ENCODE measurements around the gene SLC5A2.
"Not testable (repeated sequence)": the region's sequence is repeated elsewhere in the genome, so short reads cannot be mapped to it uniquely, and the experiment has no call there.

SLC5A2 gene

DNA sequence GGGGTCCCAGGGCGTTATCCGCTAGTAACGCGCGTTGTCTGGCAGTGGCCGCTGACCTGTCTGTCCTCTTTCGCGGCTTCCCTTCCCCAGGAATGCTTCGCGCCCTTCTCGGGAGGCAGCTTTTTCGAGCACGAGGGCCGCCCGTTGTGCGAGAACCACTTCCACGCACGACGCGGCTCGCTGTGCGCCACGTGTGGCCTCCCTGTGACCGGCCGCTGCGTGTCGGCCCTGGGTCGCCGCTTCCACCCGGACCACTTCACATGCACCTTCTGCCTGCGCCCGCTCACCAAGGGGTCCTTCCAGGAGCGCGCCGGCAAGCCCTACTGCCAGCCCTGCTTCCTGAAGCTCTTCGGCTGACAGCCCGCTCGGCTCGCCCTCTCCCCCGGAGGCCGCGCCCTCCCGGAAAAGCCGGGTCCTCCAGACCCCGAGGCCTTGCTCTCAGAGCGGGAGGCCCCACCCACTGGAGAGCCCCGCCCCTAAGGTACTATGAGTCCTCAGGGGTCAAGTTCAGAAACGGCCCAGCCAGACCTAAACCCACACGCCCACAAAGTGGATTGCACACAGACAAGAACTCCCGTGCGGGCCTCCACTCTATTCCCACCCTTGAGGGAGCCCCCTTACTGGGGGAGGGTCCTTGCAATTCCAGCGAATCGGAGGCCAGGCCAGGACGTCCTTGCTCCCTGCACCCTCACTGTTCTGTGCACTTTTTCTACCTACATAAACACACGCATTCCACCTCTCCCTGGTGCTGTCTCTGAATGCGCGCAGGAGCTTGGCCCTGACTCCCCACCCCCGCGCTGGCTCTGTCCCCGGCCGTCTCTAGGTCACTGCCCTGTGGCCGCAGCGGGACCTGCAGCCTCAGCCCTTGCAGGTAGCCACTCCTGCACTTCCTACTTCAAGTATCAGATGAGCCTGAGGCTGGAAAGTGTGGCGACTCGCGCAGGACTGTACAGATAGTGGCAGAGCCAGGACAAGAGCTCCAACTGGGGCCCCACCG lies 5.4 kb upstream of the SLC5A2 start:
- DNase-seq, result peak; percentile 80

DNA sequence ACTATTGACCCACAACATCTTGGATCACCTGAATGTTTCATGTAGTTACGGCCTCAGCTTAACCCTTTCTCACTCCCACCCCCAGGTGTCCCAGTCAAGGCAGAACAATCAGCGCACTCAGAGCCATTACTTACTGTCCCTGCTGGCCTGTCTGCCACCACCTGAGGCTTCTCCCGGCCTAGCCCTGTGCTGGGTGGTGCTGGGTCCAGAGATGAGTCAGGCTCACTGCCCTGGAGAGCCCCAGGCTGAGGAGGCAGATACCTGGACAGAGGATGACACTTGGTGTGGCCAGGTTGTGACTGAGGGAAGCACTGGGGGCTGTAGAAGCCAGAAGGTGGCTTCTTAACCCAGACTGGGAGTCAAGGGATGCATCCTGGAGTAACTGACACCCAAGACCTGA lies 4.0 kb upstream of the SLC5A2 start:
- no peak for DNase-seq

DNA sequence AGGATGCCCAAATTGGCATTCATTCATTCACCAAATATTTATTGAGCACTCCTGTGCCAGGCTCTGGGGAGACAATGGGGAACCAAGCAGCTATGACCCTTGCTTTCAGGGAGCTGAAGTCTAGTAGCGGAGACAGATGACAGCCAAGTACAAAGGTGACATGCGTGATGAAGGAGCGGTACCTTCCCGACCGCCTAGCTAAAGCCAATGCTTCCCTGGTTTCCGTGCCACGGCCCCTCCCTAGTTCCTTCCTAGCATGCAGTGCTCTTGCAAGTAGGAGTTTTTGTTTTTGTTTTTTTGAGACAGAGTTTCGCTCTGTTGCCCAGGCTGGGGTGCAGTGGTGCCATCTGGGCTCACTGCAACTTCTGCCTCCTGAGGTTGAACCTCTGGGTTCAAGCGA lies 3.2 kb upstream of the SLC5A2 start:
- DNase-seq, result no peak

DNA sequence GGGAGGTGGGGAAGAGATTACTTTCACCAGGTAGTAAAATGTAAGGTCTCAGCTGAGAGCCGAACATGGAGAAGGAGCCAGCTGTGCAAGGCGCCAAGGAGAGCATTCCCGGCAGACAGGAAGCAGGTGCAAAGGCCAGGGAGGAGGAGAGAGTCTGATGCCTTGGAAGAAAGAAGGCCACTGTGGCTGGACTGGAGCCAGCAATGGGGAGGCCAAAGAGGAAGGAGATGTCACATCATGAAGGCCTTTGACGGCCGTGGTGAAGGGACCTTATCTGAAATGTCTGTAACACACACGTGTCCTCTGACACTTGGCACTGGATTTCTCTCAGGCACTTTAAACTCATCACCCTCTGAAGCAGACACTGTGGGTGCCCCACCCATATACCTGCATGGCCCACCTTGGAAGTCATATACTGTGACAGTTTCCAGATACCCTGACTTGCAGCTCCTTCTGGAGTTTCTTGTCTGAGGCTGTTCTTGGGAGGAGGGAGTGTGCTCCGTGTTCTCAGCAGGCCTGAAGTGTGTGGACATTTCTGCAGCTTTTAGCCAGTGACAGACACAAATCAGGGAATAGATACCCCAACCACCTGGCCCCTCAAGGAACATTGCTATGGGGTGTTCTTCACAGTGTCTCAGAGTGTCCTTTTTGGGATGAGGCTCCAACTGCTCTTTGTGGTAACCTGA lies 1.9 kb upstream of the SLC5A2 start:
- peak; percentile 65 for DNase-seq

DNA sequence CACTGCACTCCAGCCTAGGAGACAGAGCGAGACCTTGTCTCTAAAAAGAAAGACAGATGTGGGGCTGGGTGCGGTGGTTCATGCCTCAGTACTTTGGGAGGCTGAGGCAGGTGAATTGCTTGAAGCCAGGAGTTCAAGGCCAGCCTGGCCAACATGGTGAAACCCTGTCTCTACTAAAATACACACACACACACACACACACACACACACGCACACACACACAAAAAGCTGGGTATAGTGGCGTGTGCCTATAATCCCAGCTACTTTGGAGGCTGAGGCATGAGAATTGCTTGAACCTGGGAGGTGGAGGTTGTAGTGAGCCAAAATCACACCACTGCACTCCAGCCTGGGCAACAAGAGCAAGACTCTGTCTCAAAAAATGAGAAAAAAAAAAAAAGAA lies 1.1 kb downstream of the SLC5A2 start:
- DNase-seq, result not testable (repeated sequence)

DNA sequence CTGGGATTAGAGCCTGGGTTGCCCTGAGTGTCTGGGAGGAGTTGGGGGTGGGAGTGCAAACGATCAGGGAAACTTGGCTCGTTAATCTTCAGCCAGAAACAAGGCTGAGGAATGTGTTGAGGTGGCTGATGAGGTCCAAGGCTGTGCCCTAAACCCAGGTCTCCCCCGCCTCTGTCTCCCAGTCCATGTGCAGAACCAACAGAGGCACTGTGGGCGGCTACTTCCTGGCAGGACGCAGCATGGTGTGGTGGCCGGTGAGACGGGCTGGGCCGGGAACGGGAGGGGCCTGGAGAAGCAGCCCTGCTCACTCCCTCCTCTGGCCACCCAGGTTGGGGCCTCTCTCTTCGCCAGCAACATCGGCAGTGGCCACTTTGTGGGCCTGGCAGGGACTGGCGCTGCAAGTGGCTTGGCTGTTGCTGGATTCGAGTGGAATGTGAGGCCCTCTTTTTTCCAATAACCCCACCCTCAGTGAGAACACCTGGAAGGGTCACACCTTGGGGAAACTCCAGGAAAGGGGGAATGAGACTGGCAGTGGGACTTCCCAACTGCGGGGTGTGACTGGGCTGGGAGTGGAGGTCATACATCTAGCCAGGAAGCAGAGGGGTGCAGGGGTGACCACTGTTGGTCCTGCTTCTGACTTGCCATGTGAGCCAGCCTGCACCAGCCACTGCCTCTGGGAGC lies 1.7 kb downstream of the SLC5A2 start:
- no peak for DNase-seq

DNA sequence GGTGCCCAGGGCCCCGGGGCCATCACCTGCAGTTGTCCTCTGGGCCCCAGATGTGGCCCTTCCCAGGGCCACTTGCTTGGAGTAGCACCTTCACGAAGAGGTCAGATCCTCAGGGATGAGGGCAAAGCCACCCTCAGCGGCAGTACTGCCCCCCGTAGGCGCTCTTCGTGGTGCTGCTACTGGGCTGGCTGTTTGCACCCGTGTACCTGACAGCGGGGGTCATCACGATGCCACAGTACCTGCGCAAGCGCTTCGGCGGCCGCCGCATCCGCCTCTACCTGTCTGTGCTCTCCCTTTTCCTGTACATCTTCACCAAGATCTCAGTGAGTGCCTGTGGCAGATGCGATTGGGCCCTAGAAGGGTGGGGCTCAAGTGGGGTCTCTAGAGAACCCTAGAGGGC lies 2.6 kb downstream of the SLC5A2 start:
- no peak for DNase-seq

DNA sequence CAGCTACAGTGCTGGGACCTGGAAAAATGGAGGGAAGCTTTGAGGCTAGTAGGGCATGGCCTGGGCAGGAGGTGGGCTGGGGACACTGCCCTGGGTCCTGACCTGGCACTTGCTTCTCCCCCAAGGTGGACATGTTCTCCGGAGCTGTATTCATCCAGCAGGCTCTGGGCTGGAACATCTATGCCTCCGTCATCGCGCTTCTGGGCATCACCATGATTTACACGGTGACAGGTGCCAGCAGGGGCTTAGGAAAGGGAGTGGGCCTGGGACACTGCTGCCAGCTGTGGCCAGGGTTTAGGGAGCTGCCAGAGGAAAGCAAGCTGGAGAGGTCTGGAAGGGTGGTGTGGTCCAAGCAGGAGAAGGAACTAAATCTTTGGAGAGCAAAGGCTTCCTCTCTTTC lies 3.1 kb downstream of the SLC5A2 start:
- no peak for DNase-seq

DNA sequence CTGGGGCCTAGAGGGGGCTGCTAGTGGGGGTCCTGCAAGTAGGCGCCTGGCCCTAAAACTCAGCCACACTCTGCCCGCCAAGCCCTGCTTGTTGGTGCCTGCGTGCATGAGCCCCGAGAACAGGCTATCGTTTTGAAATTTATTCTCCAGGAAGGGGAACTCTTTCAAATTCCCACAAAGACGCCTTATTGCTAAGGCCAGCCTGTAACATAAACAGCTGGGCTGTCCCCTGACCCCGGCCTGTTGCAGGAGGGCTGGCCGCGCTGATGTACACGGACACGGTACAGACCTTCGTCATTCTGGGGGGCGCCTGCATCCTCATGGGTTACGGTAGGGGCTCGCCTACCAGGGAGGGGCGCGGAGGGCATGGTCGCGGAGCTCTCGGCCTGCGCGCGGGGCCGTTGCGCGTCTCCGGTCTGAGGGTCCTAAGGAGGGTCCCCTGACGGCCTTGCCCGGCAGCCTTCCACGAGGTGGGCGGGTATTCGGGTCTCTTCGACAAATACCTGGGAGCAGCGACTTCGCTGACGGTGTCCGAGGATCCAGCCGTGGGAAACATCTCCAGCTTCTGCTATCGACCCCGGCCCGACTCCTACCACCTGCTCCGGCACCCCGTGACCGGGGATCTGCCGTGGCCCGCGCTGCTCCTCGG lies 4.3 kb downstream of the SLC5A2 start:
- no peak for DNase-seq

DNA sequence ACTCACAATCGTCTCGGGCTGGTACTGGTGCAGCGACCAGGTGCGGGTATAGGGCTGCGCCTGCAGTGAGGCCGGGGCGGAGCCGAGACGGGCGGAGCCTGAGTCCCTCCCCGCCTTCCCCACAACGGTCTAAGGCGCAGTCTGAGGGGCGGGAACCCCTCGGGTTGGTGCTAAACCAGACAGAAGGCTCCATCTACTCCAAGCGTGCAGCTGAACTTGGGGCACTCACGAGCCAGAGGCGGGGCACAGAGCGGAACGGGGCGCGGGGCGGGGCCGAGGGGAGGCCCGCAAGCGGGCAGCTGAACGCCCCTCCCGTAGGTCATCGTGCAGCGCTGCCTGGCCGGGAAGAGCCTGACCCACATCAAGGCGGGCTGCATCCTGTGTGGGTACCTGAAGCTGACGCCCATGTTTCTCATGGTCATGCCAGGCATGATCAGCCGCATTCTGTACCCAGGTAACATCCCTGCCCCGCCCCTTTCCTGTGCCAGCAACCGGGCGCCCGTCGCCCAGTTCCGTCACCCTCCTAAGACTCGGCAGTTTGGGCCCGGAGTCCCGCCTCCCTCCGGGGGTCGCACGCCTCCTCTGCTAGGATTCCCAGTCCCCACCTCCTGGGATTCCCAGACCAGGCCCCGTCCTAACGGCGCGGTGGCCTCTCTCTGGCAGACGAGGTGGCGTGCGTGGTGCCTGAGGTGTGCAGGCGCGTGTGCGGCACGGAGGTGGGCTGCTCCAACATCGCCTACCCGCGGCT lies 5.0 kb downstream of the SLC5A2 start:
- peak; percentile 89 for DNase-seq

DNA sequence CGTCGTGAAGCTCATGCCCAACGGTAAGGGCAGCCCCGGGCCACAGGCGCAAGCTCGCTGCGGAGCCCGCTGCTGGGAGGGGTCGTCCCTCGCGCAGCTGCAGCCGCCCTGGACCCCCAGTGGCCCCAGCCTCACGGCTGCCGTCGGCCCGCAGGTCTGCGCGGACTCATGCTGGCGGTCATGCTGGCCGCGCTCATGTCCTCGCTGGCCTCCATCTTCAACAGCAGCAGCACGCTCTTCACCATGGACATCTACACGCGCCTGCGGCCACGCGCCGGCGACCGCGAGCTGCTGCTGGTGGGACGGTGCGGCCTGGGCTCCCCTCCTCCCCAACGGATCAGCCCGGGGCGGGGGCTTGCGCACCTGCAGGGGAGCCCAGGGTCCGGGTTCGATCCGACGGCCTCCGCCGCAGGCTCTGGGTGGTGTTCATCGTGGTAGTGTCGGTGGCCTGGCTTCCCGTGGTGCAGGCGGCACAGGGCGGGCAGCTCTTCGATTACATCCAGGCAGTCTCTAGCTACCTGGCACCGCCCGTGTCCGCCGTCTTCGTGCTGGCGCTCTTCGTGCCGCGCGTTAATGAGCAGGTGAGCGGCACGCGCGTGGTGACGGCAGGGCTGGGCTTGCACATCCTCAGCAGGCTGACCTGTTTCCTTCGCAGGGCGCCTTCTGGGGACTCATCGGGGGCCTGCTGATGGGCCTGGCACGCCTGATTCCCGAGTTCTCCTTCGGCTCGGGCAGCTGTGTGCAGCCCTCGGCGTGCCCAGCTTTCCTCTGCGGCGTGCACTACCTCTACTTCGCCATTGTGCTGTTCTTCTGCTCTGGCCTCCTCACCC lies 5.8 kb downstream of the SLC5A2 start:
- DNase-seq, result no peak

DNA sequence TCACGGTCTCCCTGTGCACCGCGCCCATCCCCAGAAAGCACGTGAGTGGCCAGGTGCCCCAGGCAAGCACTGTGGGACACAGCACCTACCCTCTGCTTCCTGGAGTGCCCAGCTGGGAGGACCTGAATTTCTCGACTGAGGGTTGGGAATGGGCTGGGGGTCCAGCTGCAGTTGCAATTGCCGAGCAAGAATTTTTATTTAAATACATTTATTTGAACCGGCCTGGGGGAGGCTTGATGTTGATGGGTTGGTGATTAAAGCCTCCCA lies 6.3 kb downstream of the SLC5A2 start:
- DNase-seq, result no peak

DNA sequence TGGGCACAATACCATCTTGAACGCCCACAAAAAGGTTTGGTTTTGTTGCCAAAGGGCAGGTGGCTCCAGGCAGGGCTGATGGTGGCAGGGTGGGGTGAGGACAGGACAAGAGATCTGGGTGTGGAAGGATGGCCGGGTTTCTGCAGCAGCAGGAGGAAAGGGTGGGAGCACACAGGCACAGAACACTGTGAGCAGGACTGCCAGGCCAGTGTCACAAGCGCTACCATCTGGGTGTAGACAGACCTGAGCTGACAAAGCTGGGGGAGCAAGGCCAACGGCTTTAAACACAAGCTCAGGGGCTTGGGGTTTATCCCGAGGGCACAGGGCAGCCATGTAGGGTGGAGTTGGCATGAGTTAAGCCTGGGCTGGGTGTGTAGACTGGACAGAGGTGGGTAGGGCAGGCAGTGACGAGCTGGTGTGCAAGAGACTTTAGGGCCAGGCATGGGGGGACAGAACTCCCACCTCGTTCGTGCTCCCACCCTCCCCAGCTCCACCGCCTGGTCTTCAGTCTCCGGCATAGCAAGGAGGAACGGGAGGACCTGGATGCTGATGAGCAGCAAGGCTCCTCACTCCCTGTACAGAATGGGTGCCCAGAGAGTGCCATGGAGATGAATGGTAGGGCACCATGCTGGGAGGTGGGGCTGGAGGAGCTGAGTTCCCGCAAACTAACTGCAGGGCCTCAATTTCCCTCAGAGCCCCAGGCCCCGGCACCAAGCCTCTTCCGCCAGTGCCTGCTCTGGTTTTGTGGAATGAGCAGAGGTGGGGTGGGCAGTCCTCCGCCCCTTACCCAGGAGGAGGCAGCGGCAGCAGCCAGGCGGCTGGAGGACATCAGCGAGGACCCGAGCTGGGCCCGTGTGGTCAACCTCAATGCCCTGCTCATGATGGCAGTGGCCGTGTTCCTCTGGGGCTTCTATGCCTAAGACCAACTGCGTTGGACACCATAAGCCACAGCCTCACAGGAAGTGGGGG lies 7.0 kb downstream of the SLC5A2 start:
- DNase-seq, result no peak

DNA sequence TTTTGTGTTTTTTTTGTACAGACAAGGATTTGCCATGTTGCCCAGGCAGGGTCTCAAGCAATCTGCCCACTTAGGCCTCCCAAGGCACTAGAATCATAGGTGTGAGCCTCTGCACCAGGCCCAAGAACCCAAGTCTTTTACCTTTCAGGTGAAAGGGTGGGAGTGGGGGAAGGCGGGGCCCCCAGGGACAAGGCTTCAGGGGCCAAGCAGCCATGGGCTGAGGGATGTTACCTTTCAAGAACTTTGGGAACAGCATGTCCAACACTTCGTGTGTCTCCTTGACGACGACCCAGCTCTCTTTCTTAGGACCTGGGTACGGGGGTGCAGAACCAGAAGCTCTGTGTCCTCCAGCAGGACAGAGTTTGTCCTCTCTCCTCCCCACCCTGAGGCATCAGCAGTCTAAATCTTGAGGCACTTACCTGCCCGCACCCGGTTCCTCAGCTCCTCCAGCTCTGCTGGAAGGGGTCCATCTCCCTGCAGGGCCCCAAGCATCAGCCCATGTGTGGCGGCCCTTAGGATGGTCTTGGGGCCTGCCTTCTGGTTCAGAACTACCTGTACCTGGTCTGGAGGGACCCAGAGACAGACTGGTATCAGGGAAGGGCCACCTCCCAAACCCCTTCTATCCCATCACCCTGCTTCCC lies 9.0 kb downstream of the SLC5A2 start:
- DNase-seq, result no peak

DNA sequence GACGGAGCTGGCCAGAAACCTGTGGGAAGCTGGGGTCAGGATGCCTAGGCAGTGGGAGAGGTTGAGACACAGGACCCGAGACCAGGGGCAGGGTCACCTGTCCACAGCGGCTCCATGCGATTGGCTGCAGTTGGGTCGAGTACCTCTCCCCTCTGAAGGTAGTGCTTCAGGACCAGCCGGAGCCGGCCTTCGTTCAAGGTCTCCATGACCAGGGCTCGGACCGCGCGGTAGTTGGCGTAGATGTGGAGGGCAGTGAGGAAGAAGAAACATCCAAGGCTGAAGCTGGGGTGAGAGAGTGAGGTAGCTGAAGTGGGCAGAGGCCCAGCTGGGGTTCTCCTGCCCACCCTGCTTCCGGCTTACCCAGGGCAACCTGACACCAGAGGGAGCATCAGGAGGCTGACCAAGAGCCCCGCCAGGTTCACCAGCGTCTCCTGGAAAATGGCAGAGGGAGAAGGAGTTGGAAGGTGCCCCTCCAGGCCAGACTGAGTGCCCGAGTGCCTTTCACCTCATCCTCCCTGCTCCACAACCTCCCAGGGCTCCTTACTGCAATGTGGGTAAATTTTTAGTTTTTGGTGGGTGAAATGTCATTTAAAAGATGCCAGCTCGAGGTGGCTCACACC lies 10.7 kb downstream of the SLC5A2 start:
- no peak for DNase-seq

DNA sequence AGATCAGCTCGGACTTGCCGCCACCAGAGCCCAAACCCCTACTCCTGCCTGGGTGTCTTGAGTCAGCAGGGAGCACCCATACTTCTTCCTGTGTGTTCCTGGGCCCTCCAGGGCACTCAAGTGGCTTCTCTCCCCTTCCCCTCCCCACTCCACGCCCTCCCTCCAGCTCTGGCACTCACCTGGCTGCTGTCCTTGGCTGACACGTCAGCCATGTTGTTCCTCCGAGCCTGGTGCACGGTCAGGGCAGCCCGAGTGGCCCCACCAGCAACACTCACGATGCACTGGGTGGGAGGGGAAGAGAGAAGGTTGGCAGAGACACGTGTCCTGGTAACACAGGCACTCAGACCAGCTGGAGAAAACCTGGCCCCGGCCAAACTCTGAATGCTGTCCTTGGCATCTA lies 13.7 kb downstream of the SLC5A2 start:
- DNase-seq, result no peak

DNA sequence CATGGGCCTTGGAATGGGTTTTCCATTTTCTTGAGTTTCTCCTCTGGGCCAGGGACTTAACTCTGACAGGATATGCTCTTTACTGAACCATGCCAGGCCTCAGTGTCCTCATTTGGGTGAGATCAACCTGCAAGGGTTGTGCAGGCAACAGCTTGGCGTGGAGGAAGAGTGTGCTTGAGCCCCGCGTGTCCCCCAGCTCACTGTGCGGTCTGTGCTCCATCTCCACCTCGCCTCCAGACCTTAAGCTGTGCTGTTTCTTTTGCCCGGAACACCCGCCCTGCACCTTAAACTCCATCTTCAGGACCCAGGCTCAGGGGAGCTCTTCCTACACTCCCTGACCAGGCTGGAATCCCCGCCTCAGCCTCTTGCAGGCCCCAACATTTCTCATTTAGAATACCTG lies 15.6 kb downstream of the SLC5A2 start:
- DNase-seq, result no peak

DNA sequence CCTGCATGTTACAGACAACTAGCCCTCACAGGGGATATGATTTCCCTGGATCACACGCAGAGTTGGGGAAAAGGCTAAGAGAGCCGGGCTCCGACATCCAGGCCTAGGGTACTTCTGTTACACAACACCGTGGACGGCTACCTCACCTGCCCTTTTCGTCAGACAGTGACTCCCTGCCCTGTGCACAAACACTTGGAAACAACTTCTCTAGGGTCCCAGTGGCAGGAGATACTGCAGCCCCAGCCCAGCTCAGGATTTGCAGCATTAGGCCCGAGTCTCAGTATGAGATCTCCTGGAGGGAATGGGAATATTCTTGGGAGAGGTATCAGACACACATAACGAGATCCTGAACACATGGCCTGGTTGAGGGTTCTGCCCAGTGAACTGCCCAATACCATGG lies 17.0 kb downstream of the SLC5A2 start:
- DNase-seq, result no peak

DNA sequence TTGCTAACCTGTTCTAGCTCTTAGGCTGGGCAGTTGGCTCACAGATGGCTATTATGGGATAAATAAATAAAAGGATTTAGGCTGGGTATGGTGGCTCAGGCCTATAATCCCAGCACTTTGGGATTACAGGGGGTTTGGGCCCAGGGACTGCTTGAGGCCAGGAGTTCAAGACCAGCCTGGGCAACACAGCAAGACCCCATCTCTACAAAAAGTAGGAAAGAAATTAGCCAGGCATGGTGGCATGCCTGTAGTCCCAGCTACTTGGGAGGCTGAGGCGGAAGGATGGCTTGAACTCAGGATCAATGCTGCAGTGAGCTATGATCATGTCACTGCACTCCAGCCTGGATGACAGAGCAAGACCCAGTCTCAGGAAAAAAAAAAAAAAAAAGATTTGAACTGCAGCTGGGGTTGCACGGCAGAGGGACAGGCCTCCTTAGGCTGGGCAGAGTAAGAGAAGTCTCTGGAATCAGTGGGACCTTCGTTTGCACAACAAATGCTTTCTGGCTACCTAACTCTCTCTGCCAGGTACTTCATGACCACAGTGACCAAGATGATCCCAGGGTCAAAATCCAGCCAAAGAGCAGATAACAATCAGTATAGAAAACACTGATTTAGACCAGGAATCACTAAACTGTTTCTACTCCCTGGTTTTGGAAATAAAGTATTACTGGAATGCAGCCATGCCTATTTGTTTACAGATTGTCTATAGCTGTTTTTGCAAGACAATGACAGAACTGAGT lies 18.5 kb downstream of the SLC5A2 start:
- DNase-seq, result no peak
